ENCODE data around the gene SLC25A24.
"Not testable (repeated sequence)": the region's sequence is repeated elsewhere in the genome, so short reads cannot be mapped to it uniquely, and the experiment has no call there.

DNA sequence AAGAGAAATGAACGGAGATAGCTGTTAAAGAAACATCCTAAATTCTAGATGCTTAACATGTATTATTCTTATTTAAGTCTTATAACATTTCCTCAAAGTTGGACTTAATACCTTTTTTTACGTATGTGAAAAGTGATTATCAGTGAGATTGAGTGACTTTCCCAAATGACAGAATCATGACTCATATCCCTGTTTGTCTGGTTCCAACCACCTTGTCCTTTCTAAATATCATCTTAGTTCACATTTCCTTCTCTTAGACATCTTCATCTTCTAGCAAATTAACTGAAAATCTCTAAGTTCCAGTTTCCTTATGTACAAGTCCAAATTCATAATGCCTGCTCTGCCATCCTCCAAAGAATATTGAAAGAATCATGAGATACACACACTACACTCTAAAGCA lies 16.9 kb upstream of the SLC25A24 start:
- TF ChIP-seq FOXA1 (IDR thresholded peaks at IDR 0.05); ZNF384 (IDR thresholded peaks at IDR 0.05); ARNT (IDR thresholded peaks at IDR 0.05); L3MBTL2 (conservative IDR thresholded peaks at IDR 0.05); ELF4 (IDR thresholded peaks at IDR 0.05); SUZ12 (IDR thresholded peaks at IDR 0.05): not testable (repeated sequence)
